Fibroblast of skin of left biceps (primary cell): ENCODE data around the gene FGF14.
"Not testable (repeated sequence)": the region's sequence is repeated elsewhere in the genome, so short reads cannot be mapped to it uniquely, and the experiment has no call there.

ENCODE experiments used
- DNase-seq, 2 experiments: peaks; one replicate each; pipeline ENCODE4 v3.0.0-alpha.2; 2013; ENCODE audit warnings: low read depth in 2 of 2

The FGF14 gene

DNA sequence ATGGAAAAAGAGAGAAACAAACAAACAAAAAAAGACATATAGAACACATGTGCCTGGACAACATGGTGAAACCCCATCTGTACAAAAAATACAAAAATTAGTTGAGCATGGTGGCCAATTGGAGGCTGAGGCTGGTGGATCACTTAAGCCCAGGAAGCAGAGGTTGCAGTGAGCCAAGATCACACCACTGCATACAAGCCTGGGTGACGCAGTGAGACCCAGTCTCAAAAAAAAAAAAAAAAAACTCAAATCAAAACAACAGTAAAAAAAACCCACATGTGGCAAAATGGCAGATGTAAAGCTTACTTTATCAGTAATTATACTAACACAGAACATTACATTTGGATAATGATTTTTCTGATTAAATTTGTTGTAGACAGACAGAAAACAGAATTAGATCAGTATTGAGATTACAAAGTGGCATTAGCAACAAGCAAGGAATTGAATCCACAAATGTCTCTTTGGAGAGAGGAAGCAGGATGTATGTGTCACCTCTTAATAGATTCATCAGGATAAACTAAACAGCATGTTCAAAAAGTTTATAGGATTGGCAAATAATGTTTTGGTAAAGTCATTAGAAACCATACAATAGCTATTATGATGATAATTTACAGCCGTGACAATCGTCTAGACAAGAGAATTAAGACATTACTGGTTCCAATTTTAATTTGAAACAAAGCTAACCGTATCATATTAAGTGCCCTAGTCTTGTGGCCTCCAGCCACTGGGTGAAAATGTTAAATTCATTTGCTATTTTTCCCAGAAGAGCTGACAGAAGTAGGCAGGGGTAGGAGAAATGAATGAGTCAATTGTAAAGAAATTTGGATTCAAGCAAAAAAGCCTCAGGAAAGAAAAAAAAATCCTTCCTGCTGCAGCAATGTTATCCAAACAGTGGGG lies 206.0 kb downstream of the FGF14 start:
- DNase-seq, result no peak

DNA sequence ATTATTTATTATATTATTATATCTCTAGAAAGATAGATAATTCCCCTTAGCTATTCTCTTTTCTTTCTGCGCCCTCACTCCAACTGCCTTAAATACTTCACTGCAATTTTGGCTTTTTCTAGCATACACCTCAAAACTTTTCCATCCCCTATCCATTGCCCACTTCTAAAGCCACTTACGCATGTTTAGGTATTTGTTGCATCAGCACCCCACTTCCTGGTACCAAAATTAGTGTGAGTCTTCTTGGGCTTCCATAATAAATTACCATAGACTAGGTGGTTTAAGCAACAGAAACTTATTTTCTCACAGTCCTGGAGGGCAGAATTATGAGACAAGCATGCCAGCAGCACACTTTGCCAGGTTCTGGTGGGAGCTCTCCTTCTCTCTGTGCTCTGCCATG lies 209.0 kb downstream of the FGF14 start:
- no peak for DNase-seq

DNA sequence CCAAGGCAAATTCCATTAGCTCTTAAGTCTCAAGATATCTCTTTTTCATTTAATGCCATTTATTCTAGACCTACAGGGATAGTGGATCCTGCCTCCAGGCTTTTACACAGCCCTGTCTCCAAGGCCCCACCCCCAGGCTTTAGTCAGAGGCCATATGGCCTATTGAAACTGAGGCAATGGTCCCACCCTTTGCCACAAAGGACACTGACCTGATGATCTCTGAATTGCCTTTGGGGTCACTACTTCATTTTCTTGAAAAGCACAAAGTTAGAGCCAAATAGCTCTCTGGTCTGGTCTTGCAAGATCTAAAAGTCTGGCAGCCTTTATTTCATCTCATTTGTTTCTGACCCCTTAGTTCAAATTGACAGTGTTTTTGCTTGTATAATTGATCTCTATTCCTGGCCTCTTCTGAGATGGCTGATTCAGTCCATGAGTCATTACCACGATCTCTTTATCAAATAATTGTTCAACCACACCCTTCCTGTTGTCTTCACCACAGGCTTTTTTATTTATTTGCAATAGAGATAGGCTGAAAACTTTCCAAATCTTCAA lies 209.8 kb downstream of the FGF14 start:
- no peak for DNase-seq

DNA sequence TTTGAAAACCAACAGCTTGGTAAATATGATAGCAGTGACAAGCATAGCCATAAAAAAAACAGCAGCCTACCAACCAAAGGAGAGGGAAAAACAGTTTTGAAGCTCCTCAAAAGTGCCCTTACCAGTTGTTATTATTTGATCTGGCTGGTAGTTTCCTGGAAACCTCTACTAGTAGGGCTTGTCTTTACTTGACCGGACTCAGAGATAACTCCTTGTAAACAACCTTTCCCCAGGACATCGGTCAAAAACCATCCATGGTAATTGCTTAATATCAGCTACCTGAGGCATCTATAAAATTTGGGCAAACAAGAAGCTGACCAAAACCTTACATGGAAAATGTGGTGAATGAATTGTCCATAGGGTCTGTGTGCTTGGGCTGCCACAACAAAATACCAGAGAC lies 210.9 kb downstream of the FGF14 start:
- no peak for DNase-seq

DNA sequence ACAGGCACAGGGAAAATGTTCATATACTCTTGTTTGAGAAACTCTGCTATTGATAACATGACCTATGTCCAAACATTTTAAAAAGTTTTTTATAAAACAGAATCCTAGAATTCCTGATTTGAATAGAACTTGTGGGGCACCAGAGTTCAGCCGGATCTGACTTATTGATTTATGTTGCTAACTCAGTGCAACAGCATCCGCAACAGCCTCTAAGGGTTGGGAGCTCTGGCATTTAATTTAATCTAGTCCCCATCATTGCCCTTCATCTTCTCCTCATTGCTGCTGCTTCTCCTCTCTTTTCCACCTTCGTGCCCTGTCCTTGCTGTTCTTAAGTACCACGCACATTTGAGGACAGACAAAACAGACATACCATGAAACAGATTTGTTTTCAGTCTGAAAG lies 214.5 kb downstream of the FGF14 start:
- DNase-seq, result no peak

DNA sequence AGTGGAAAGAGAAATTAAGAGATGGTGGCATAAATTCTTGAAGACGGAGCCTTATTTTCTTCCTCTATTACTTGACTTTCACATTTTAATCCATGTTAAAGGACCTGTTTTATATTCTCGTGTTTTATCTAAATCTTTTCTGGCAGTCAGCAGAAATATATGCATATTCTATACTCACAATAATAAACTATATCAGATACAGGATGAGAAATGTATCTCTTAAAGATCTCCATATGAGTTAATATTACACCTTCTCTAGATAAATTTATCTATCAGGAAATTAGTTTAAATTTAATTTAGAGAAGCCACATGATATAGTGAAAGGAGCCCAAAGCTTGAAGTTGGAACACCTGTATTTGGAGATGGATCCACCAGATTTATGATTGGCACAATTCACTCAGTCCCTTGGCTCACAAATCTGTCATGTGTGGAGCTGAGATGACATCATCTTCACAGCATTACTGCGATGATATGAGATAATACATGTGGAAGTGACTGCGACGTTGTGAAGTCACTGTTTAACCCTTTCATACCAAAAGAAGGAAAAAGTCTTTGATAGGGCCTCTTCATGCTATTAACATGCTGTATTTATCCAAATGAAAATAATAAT lies 216.4 kb downstream of the FGF14 start:
- no peak for DNase-seq

DNA sequence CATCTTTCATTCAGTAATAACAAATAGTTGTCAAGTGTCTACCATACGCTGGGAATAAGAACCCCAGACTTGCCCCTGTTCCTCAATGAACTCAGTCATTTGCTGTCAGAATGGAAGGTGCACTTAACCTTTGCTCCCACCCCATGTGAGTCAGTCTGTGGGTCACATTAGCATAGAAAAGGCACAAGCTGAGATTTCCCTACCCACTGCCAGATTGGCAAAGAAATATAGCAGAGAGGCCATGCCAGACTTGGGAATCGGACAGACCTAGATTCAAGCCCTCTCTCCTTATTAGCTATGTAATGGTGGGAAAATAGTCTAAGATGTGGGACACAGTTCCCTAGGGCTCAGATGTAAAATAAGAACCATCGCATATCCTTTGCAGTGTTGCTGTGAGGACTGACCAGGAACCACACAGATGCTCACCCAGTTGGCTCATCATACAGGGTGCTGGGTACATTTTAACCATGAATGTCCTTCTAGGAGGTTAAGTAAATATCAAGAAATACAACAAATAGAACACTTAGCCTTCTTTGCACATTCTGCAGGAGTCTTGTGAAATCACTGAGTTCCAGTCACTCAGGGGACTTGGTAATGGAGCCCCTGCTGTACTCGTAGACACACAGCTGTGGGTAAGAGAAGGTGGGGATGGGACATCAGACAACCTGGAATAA lies 218.2 kb downstream of the FGF14 start:
- no peak for DNase-seq

DNA sequence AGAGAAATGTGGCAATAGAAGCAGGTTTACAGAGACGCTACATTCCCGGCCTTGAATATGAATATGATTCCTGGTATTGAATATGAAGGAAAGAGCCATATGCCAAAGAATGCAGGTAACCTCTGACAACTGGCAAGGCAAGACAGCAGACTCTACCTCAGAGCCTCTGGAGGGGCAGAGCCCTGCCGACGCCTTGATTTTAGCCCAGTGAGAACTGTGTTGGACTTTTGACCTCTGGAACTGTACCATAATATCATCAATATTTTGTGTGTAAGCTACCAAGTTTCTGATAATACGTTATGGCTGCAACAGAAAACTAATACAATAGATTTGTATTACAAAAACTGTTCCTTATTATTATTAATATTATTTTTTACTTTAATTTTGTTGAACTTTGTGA lies 219.7 kb downstream of the FGF14 start:
- DNase-seq, result no peak

DNA sequence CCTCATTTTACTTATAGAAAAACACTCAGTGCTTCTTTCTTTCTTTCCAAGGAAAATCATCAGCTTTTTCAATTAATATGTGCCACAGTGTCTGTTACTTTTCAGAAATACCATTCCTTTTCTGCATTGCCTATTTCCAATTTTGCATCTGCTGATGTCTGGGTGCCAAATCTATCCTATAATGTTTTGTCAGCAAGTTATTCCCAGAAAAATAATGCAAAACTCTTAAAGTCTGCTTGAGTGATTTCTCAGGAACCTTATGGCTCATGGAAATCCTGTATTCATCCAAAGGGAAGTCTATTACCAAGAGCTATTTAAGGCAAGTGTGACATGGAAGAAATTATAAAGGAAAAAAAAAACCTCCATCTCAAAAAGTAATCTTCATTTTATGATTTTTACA lies 224.4 kb downstream of the FGF14 start:
- DNase-seq, result no peak

DNA sequence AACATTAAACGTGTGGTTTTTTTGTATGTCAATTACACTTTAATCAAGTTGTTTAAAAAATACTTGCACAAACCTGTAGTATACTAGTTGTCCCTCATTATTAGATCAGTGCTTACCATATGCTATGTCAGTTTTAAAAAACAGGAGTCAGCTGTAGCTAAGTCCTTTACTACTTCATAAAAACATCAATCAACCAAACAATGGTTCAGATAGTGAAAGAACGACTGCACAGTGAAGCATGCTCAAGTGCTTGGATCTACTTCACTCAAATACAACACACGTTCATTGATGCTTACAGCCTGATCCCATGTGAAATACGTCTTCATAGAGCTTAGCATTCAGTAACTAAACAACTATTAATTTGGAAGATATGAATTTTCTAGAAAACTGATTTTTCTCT lies 225.0 kb downstream of the FGF14 start:
- no peak for DNase-seq

DNA sequence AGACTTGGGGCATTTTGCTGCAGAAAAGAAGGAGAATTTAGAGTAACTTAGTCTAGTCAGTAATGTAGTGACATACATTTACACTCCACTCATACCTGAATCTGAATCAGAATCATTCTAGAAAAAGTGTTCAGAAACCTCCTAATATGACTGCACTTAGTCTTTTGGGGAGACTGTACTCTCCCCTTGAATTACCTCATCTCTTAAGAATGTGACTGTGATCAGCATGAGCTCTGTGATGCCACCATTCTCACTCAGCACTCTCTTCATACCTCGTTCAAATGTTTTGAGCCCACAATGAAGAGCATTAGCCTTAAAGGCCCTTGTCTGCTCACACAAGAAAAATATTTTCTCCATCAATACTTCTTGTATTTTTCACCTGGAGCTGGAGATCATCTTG lies 229.4 kb downstream of the FGF14 start:
- no peak for DNase-seq

DNA sequence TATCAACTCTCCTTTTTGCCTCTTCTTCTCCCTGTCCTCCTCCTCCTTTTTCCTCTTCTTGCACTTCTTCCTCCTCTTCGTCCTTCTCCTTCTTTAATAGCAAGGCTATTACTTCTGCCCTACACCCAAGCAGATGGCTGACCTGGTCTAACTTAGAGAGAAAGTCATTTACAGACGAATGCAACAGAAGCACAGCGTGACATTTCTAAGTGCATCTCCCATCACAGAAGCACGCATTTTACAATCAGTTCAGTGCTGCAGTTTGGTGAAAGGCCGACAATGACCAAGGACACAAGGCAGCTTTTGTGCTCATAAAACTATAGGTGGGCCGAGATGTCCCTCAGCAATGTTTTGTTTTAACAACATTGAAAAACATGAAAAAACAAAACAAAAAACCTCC lies 231.5 kb downstream of the FGF14 start:
- no peak for DNase-seq

DNA sequence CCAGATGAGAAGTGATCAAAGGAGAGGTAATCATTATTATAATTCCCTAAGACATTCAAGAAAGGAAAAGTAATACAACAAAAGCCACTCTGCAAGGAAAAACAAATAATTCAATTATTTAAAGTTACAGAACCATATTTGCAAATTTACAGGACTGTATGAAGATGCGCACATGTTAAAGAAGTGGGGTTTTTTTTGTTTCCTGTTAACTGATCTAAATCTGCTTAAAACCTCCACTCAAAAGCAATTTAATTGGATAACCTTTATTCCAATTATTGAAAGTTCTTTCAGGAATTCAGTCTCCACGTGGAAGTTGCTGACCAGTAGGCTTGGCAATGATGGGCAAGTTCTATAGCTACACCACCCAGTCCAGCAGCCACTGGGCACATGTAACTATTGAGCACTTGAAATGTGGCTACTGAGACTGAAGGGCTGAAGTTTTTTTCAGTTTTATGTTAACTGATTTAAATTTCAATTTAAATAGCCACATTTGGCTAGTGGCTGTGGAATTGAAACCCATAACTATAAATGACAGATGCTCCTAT lies 232.3 kb downstream of the FGF14 start:
- DNase-seq, result no peak

DNA sequence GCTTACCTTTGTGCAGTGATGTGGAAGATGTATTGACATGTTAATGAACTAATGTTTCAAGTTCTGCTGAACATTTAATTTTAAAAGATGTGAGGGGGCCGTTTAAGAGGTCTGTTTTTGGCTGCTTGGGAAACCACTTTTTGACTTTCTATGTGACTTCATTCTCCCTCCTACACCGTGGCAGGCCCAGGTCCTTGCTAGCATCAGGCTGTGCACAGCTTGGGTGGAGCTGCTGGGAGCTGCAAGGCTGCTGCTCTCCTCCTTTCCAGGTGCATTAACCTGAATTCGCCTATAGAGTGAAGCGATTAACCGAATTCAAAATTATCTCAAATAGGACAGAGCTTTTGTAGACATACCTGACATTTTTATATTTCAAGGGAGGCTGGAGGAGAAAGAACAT lies 249.1 kb downstream of the FGF14 start:
- no peak for DNase-seq

DNA sequence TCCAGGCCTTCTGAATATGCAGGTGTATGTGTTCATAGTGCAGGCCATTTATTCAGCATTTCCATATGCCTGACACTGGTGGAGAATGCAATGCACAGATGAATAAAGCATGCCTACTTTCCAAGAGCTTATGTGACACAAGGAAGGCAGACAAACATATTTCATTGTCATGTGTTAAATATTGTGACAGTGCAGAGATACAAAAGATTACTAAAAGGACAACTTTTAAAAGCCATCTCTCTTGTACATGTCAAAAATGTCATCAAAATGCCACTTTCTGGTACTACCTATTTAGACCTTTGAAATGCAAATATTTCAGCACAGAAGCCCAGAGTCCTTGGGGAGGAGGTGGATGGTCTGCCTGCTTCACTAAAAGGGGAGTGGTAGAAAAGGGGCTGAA lies 254.5 kb downstream of the FGF14 start:
- no peak for DNase-seq

DNA sequence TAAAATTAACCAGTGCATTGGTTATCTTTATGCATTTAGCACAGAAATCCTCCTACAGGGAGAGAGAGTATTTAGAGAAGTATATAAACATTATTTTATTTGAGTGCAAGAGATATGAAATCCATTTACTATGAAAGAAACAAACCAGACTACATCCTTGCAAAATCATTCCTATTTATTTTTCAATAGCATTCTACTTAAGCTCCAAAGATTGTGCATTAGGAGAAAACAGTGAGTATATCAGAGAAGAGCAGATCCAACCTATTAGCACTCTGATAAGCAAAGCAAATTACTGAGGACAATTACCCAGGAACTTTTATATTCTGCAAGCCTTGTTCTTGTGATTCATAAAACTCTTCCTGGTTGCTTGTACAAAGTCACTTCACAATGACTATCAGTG lies 256.1 kb downstream of the FGF14 start:
- no peak for DNase-seq

DNA sequence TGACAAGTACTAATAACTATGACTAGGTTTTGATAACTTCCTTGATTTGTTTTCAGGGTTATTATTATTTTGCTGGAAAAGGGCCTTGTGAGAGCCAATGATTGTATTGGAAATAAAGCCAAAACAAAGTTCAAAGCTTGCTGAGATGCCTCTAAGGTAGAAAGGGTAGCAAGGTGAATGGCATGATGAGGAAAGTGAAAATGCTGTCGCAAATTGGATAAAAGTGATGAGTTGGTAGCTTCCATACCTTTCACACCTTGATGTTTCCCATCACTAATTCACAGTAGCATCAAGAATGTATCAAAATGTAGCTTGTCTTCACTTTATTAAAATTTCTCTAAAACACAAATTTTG lies 259.4 kb downstream of the FGF14 start:
- no peak for DNase-seq

DNA sequence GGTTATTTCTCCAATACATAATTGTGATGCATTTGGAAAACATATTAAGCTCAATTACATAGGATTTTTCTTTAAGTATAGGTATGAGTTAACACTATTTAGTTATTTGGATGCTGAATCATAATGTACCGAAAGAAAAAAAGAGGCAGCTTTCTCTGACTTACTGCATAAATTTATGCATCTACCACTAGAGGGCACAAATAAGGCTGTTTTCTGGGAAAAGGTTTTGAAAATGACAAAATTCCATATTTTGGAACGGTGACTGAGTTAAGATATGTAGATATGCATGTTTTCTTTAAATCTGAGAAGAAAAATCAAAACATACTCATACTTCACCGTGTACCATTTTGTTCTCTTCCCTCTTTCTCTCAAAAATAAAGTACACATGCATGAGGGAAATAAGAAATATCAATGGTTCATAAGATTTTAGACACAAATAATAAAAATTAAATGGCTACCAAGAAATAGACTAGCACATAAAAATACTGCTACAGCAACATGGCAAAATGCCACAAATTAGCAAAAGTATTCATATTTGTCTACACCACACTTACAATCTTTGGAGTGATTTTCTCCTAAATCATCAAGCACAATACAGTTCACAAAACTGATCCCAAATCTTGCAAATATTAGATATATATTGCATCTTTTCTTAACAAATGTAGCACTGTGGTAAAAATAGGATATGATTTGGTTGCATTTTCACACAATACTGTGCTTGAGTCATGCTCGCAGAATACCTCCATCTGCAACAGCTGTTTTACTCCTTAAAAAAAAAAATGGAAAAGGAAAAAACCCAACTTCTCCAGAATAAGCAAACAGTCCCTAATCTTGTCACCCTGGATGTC lies 260.0 kb downstream of the FGF14 start:
- no peak for DNase-seq

DNA sequence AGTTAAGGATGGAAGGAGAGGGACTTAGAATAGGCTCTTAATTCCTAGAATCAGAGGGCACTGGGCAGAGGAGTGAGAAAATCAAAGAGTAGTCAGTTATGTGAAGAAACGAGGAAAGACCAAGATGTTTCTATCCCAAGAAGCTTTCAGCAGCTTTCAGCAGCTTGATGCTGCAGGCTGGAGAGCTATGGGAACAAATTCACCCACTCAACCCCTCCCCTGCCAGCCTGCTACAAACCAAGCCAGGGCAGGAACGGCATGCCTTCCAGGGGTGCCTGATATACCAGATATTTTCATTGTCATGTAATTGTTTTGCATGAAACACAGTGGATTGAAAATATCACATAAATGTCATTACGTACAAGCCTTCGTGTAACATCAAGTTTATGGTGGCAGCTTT lies 262.2 kb downstream of the FGF14 start:
- DNase-seq, result no peak

DNA sequence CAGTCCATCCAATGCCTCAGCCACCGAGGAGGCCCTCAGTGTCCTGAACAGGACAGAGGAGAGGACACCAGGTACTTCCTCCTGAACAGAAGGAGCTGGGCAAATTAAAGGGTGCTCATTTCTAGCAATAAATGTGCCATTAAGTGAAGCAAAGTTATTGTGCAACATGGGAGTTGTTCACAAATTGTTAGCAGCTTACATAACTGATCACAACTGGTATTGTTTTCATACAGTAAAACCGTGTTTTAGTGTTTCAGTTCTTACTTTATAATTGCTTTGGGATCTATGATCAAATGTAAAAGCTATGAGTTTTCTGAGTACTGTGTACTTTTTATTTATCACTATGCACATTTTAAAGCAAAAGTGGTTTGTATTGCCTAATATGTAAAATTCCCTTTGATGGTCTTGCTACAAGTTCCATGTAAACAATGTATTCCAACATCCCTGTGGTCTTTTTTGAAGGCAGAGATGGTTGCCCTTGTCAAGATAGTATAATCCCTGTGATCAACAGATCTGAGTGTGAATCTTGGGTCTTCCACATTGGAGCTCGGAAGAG lies 263.1 kb downstream of the FGF14 start:
- no peak for DNase-seq

DNA sequence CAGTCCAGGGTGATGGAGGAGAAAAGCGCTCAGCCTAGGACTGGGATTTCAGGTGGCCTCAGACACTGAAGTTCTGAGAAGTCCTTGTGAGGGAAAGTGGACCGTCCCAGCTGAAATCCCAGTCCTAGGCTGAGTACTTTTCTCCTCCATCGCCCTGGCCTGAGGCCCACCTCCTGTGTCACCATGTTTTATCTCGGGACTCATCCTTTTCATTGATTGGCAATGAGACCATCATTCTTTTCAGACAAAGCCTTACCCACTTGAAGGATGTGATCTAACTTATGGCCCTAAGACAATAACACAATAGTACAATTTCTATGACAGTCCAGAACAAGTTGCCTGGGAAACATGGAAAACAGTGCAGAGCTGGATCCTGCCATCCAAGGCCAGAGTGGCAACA lies 263.9 kb downstream of the FGF14 start:
- not testable (repeated sequence) for DNase-seq
